Measurements from ENCODE around the gene WRAP53. TPM values are rescaled to one million over a fixed set of nuclear protein-coding genes. Genes with fewer than 3 reads are reported as not detected.

The WRAP53 gene
- total and polyA plus RNA-seq, 4 donors, result 1.8 to 3.3 (median 2.6) TPM

GRCh38 chr17:7686222-7687071 is 1.8 kb upstream of the WRAP53 start (continued):
- TF ChIP-seq SP1 (IDR thresholded peaks at IDR 0.05), result no peak
- TF ChIP-seq MAX (IDR thresholded peaks at IDR 0.05), result peak; percentile 75
- TF ChIP-seq FOXA2 (IDR thresholded peaks at IDR 0.05), result no peak
- TF ChIP-seq RAD21 (IDR thresholded peaks at IDR 0.05), result no peak
- peak; percentile 49 for TF ChIP-seq YY1 (IDR thresholded peaks at IDR 0.05)
- peak in 1 of 2 donors; percentile 14 for TF ChIP-seq RXRA (IDR thresholded peaks at IDR 0.05)
- peak; percentile 53 to 65 for TF ChIP-seq EGR1 (IDR thresholded peaks at IDR 0.05; ENCODE audit: low read depth in 2 of 2)
- TF ChIP-seq ATF3 (IDR thresholded peaks at IDR 0.05), result peak; percentile 29

GRCh38 chr17:7687072-7687907 is 987 bp upstream of the WRAP53 start, which contains the start of gene TP53:
Gene TP53, minus strand, starts transcription at chr17:7687490. Its CDS starts 10,896 bp downstream, at chr17:7676594.
- peak; percentile 85 for DNase-seq (ENCODE audit: low spot score)
- Histone ChIP-seq H3K4me1 (ENCODE audit: control insufficient read depth in 4 of 4, insufficient read depth in 4 of 4, low read length in 3 of 4) (peaks cover 4 to 31% (median 24%) of the 10 kb centered on the region in 4 donors), H3K27ac (ENCODE audit: low read depth in 1 of 2, low read length in 2 of 2) (peak within 1 kb of the TSS; percentile 93 to 98), H3K9ac (ENCODE audit: low read depth in 1 of 2, low read length in 2 of 2) (peak within 1 kb of the TSS; percentile 93 to 98), H3K9me3 (ENCODE audit: control insufficient read depth in 4 of 4, low read length in 3 of 4) (no peaks in the 10 kb centered on the region), H3K27me3 (ENCODE audit: control insufficient read depth in 4 of 4, insufficient read depth in 4 of 4, low read length in 3 of 4) (no peaks in the 10 kb centered on the region), H3K4me3 (ENCODE audit: low read depth in 1 of 3, low read length in 3 of 3) (peak within 1 kb of the TSS; percentile 84 to 100 (median 85)), H3K36me3 (ENCODE audit: control insufficient read depth in 4 of 4, insufficient read depth in 3 of 4, low read depth in 1 of 4, low read length in 3 of 4) (no peaks in the 10 kb centered on the region)
- TF ChIP-seq REST (IDR thresholded peaks at IDR 0.05) (peak; percentile 71), YY1 (IDR thresholded peaks at IDR 0.05) (peak; percentile 98), HNF4G (IDR thresholded peaks at IDR 0.05) (no peak), FOXA2 (IDR thresholded peaks at IDR 0.05) (no peak), RXRA (IDR thresholded peaks at IDR 0.05) (no peak), HNF4A (conservative IDR thresholded peaks at IDR 0.05) (peak; percentile 7 to 8), GABPA (IDR thresholded peaks at IDR 0.05 in 1 of 2, conservative IDR thresholded peaks at IDR 0.05 in 1 of 2) (peak in 1 of 2 donors; percentile 64), NR2F2 (IDR thresholded peaks at IDR 0.05) (no peak), FOXA1 (IDR thresholded peaks at IDR 0.05) (no peak), SP1 (IDR thresholded peaks at IDR 0.05) (peak; percentile 40), CTCF (IDR thresholded peaks at IDR 0.05; ENCODE audit: low read depth, low read length, missing input control) (peak; percentile 29), EGR1 (IDR thresholded peaks at IDR 0.05; ENCODE audit: low read depth in 2 of 2) (no peak), ATF3 (IDR thresholded peaks at IDR 0.05) (no peak), TAF1 (conservative IDR thresholded peaks at IDR 0.05) (peak; percentile 77), MAX (IDR thresholded peaks at IDR 0.05) (peak; percentile 90), JUND (IDR thresholded peaks at IDR 0.05) (no peak), RAD21 (IDR thresholded peaks at IDR 0.05) (peak in 1 of 2 donors; percentile 36), ZBTB33 (IDR thresholded peaks at IDR 0.05) (no peak)
- under 1% methylated on average over 30 of the region's 30 CpGs for WGBS

All from liver (tissue), 9 donors.